Transverse colon (tissue), 4 donors: ENCODE results near the gene RAPGEF5.
"Not testable (repeated sequence)": the region's sequence is repeated elsewhere in the genome, so short reads cannot be mapped to it uniquely, and the experiment has no call there.

ENCODE experiments used
- POLR2AphosphoS5 ChIP-seq, 3 donors: sonication (generic); formaldehyde crosslinking; IDR thresholded peaks; one replicate each; pipeline ENCODE4 v1.6.1; 2016; ENCODE audit warnings: antibody characterized with exemption in 3 of 3
- TF ChIP-seq, protein P1 (sequence below), 5 experiments: fragments of 200-600 bp in 3 of 5; fragments of 450-650 bp in 2 of 5; sonication (generic) in 3 of 5; IDR thresholded peaks; 1 replicate in 2 of 5; 2 replicates in 3 of 5; pipeline ENCODE4 v1.5.1; 2016 to 2017; ENCODE audit warnings: antibody characterized with exemption in 5 of 5, inconsistent platforms in 3 of 5, mild to moderate bottlenecking in 2 of 5, moderate library complexity in 1 of 5

- TF ChIP-seq, protein P1, sequence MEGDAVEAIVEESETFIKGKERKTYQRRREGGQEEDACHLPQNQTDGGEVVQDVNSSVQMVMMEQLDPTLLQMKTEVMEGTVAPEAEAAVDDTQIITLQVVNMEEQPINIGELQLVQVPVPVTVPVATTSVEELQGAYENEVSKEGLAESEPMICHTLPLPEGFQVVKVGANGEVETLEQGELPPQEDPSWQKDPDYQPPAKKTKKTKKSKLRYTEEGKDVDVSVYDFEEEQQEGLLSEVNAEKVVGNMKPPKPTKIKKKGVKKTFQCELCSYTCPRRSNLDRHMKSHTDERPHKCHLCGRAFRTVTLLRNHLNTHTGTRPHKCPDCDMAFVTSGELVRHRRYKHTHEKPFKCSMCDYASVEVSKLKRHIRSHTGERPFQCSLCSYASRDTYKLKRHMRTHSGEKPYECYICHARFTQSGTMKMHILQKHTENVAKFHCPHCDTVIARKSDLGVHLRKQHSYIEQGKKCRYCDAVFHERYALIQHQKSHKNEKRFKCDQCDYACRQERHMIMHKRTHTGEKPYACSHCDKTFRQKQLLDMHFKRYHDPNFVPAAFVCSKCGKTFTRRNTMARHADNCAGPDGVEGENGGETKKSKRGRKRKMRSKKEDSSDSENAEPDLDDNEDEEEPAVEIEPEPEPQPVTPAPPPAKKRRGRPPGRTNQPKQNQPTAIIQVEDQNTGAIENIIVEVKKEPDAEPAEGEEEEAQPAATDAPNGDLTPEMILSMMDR (IDR thresholded peaks at IDR 0.05) = not testable (repeated sequence)
- not testable (repeated sequence) for TF ChIP-seq POLR2AphosphoS5 (IDR thresholded peaks at IDR 0.05)
Measured at GRCh38 chr7:22078872-22079271, 278.1 kb downstream of the RAPGEF5 start.
